ENCODE data around the gene YAE1.
A peak's percentile ranks its signal among the peaks of the same experiment; 100 is the strongest.

The YAE1 gene

DNA sequence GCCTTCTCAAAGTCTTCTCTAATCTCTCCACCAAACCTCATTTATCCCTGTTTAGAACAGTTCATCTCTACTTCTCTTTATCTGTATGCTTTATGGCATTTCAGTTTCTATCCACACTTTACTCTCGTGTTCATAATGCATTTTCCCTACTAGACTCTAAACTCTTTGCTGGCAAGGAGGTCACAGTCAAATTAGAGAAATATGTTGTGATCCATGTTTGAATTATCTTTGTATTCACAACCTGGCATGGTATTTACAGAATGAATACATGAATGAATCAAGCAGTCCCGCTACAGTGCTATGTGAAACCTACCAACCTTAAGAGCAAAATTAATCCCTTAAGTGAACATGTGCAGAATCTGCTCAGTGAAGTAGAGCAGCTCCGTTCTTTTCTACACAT lies 12.8 kb upstream of the YAE1 start:
- TF ChIP-seq, protein P1, sequence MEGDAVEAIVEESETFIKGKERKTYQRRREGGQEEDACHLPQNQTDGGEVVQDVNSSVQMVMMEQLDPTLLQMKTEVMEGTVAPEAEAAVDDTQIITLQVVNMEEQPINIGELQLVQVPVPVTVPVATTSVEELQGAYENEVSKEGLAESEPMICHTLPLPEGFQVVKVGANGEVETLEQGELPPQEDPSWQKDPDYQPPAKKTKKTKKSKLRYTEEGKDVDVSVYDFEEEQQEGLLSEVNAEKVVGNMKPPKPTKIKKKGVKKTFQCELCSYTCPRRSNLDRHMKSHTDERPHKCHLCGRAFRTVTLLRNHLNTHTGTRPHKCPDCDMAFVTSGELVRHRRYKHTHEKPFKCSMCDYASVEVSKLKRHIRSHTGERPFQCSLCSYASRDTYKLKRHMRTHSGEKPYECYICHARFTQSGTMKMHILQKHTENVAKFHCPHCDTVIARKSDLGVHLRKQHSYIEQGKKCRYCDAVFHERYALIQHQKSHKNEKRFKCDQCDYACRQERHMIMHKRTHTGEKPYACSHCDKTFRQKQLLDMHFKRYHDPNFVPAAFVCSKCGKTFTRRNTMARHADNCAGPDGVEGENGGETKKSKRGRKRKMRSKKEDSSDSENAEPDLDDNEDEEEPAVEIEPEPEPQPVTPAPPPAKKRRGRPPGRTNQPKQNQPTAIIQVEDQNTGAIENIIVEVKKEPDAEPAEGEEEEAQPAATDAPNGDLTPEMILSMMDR (IDR thresholded peaks at IDR 0.05; ENCODE audit: low read depth, low read length), result no peak

DNA sequence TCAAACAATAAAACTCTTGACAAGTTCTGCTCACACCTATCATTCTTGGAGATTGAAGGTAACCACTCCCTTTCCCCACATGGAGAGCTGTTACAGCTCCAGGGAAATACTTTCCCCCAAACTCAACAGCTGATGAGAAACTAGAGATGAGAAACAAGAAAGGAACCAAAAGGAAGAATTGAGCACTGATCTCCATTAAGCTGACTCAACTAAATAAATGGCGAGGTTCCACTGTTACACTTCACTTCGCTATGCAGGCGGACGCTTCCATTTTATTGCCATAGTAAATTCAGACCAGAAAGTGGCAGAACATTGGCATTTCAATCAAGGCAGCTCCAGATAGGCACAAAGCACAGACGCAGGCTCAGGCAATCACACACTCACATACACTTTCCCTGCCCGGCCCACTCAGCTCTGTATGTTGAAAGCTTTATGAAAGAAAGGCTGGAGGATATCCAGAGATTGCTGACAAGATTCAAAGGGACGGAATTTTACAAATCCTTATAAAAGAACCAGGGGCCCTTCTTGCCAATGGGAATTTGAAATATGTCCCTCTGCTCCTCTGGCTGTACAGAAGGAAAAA lies 11.5 kb upstream of the YAE1 start:
- H3K4me3 ChIP-seq (ENCODE audit: low read depth, low read length), result no peak overlapping the region
- TF ChIP-seq, protein P1 (IDR thresholded peaks at IDR 0.05; ENCODE audit: low read depth, low read length), result no peak

More for the DNA sequence above, 12.8 kb upstream of the YAE1 start:
- no peak overlapping the region for H3K4me3 ChIP-seq (ENCODE audit: low read depth, low read length)

DNA sequence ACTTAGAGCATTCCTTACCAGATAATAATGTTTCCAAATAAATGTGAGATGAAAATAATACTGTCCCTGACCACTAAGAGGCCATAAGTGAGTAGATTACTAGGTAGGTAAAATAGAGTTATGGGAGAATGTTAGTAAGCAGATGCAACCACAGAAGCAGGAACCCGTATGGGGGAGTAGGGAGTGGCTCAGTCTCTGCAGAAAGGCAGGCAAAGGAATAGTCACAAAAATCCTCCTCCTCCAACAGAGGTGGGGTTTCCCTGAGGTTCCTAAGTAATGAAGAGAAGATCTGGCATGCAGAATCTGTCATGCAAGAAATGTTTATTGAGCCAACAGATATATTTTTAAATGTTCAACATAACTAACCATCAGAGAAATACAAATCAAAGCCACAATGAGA lies 9.0 kb upstream of the YAE1 start:
- H3K4me3 ChIP-seq (ENCODE audit: low read depth, low read length), result no peak overlapping the region
- TF ChIP-seq, protein P1 (IDR thresholded peaks at IDR 0.05; ENCODE audit: low read depth, low read length), result no peak

DNA sequence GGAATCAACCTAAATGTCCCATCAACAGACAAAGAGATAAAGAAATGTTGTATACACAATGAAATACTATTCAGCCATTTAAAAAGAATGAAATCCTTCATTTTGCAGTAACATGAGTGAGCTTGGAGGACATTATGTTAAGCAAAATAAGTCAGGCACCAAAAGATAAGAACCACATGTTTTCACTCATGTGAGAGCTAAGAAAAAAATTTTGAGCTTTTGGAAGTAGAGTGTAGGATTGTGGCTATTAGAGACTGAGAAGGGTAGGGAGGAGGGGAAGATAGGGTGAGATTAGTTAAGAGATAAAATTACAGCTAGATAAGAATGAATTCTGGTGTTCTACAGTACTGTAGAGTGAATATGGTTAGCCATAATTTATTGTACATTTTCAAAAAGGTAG lies 8.3 kb upstream of the YAE1 start:
- TF ChIP-seq, protein P1 (IDR thresholded peaks at IDR 0.05; ENCODE audit: low read depth, low read length), result no peak
- no peak overlapping the region for H3K4me3 ChIP-seq (ENCODE audit: low read depth, low read length)

DNA sequence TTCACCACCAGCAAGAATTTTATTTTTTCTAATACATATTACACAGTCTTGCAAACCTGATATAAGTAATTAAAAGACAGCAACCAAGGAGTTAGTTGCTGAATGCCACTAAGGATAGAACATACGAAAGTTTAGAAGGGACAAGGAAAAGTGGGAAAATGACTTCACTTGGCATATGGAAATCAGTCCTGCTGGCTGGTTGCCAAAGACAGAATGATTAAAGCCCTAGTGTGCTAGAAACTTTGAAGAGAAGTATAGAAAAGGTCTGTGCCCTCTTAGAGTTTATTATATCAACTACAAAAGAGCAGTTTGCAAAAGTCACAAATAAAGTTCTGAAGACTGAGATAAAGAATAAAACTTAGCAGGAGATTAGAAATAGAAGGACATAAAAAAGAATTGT lies 5.8 kb upstream of the YAE1 start:
- no peak overlapping the region for H3K4me3 ChIP-seq (ENCODE audit: low read depth, low read length)
- TF ChIP-seq, protein P1 (IDR thresholded peaks at IDR 0.05; ENCODE audit: low read depth, low read length), result no peak

DNA sequence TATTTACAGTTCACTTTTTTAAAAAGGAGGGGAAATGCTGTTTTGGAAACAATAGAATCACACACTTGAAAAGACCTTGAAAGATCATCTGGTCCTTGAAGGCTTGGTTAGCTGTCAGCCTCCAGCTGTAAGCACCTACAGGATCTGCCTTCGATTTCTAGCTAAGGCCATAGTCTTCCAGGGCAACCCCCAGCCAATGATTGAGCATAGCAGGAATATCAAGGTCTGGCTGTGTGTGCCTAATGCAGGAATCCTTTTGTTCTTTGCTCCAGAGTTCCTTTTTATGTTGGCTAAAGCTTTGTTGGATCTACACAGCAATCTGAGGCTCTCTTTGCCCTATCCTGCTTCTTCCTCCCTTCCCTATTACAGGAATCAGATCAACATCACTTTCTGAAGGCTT lies 5.2 kb upstream of the YAE1 start:
- H3K4me3 ChIP-seq (ENCODE audit: low read depth, low read length), result no peak overlapping the region
- TF ChIP-seq, protein P1 (IDR thresholded peaks at IDR 0.05; ENCODE audit: low read depth, low read length), result no peak

DNA sequence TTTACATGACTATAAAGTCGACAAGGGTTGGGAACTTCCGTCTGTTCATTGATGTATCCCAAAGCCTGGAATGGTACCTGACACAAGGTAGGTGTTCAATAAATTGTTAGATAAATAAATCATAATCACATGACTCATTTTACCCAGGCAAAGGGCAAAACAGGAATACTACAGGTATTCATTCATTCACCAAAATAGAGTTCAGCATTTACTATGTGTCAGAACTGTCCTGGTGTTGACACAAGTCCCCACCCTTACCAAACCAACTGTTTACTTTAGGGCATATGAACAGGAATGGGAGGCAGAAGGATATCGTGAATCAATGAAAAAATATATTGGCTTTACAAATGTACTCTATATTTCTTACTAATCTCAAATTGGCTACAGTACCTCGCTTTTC lies 666 bp upstream of the YAE1 start:
- TF ChIP-seq, protein P1 (IDR thresholded peaks at IDR 0.05; ENCODE audit: low read depth, low read length), result no peak
- H3K4me3 ChIP-seq (ENCODE audit: low read depth, low read length), result peak overlapping the region; percentile 76

All from WI38 (cell line).